ENCODE measurements around the gene EPHA2. TPM values are rescaled to one million over a fixed set of nuclear protein-coding genes. Genes with fewer than 3 reads are reported as not detected.
"Not testable (repeated sequence)": the region's sequence is repeated elsewhere in the genome, so short reads cannot be mapped to it uniquely, and the experiment has no call there.

The EPHA2 gene
- total RNA-seq, 2 experiments from 2014 or later = 0.19 to 0.21 TPM

DNA sequence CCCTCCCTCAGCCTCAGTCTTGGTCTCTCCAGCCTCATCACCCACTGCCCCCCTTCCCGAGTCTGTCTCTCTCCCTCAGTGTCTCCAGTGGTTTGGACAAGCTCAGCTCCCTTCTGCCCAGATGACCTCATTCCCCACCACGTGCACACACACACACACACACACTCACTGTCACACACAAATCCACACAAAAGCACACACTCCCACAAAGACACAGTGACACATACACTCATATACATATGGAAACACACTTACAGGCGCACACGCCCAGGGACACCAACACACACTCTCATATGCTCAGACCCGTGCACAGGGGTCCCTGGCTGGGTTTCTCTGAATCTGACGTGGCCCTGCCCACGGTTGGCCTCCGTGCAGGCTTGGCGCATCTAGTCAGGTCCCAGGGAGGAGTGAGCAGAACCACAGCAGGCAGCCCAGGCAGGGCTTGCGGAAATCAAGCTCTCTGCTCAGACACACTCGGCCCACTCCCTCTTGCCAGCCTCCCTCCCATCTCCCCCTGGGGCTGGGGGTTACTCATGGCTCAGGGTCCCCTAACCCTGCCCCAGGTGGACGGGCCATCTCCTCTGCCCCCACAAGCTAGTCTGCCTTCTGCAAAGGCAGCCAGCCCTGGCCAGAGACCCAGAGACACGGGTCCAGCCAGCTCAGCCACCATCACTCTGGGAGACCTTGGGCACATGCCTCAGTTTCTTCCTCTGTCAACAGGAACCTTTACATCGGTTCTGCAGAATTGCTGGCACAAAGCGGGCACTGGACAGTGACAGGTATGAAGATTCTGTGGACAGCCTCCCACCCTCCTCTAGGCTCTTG, 43.9 kb downstream of the EPHA2 start:
- ATAC-seq (no peak), DNase-seq (no peak)
- Mint-ChIP-seq H3K27me3 (peaks cover 2% of the 10 kb centered on the region), H3K9me3 (ENCODE audit: low read depth) (peaks cover 3% of the 10 kb centered on the region), H3K4me3 (no peak overlapping the region), H3K36me3 (ENCODE audit: low read depth) (no peaks in the 10 kb centered on the region), H3K4me1 (no peaks in the 10 kb centered on the region), H3K27ac (no peak overlapping the region)
- CTCF ChIA-PET = no interaction called here
- POLR2A ChIA-PET = no interaction called here
- intact Hi-C loops (cut with DNase I, micrococcal nuclease) = no loop called here

DNA sequence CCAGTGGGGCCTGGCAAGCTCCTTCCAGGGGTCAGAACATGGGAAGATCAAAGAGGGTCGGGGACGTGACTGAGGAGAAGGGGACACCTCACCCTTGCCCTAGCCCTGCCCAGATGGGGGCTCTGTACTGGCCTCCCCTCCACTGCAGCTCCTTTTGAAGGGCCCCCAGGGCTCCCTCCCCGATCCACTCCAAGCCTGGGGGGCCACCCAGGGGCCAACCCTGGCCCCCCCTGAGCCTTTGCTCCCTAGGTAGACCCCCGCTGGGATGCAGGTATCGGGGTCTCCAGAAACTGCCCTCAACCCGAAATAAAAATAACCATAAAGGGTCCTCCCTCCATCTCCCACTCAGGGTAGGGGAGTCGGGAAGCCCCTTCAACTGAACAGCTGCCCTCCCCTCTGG, 45.0 kb downstream of the EPHA2 start:
- Mint-ChIP-seq H3K9me3 (ENCODE audit: low read depth) (peaks cover 3% of the 10 kb centered on the region), H3K27ac (no peak overlapping the region), H3K4me3 (no peak overlapping the region), H3K36me3 (ENCODE audit: low read depth) (no peaks in the 10 kb centered on the region), H3K4me1 (no peaks in the 10 kb centered on the region), H3K27me3 (peaks cover 2% of the 10 kb centered on the region)
- intact Hi-C loops (cut with DNase I, micrococcal nuclease) = no loop called here
- POLR2A ChIA-PET = no interaction called here
- CTCF ChIA-PET = interaction anchor here (0.9 kb wide), 1 partner anchor 40 kb away, joined by 3 read pairs; no protein-coding TSS in a partner anchor
- ATAC-seq (no peak), DNase-seq (no peak)

DNA sequence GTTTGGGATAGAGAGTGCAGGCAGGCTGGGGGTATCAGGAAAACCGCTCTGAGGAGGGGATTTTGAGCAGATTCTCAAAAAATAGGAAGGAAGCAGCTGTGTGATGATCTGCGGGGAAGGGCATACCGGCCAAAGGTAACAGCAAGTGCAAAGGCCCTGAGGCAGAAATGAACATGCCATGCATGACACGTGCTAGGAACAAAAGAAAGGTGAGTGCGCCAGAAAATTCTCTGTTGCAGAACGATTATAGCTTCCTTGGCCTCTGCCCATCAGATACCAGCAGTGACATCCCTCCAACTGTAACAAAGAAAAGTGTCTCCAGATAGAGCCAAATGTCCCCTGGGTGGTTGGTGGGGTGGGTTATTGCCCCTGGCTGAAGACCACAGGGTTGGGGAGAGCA, 45.4 kb downstream of the EPHA2 start:
- Mint-ChIP-seq H3K27me3 (peaks cover 2% of the 10 kb centered on the region), H3K36me3 (ENCODE audit: low read depth) (no peaks in the 10 kb centered on the region), H3K27ac (no peak overlapping the region), H3K4me1 (no peaks in the 10 kb centered on the region), H3K4me3 (no peak overlapping the region), H3K9me3 (ENCODE audit: low read depth) (peaks cover 3% of the 10 kb centered on the region)
- ChIA-PET POLR2A (no interaction called here), CTCF (interaction anchor here (0.9 kb wide), 1 partner anchor 39 kb away, joined by 3 read pairs; no protein-coding TSS in a partner anchor)
- ATAC-seq (no peak), DNase-seq (no peak)
- intact Hi-C loops (cut with DNase I, micrococcal nuclease) = no loop called here

DNA sequence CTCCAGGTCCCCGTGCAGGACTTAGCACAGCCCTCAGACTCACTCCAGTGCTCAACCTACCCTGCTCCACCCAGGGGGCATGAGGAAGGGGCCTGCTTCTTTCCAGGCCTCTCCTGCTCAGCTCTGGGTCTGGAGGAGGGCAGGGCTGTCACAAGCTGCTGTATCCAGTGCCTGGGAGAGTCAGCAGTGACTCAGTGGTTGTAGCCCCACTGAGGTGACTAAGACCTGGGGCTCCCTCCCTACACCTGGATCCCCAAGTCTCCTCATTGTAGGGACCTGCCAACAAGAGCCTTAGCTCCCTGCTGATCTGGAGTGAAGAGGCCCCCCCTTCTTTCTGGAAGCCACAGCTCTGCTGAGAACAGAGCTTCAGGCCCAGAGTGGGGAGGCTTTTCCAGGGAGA, 46.3 kb downstream of the EPHA2 start:
- Mint-ChIP-seq H3K36me3 (ENCODE audit: low read depth) (no peaks in the 10 kb centered on the region), H3K4me1 (no peaks in the 10 kb centered on the region), H3K27ac (no peak overlapping the region), H3K4me3 (no peak overlapping the region), H3K9me3 (ENCODE audit: low read depth) (peaks cover 3% of the 10 kb centered on the region), H3K27me3 (peaks cover 2% of the 10 kb centered on the region)
- POLR2A ChIA-PET = no interaction called here
- ATAC-seq (no peak), DNase-seq (no peak)
- CTCF ChIA-PET = interaction anchor here (0.8 kb wide), 1 partner anchor 226 kb away, joined by 5 read pairs; no protein-coding TSS in a partner anchor
- intact Hi-C loops (cut with DNase I, micrococcal nuclease) = no loop called here

DNA sequence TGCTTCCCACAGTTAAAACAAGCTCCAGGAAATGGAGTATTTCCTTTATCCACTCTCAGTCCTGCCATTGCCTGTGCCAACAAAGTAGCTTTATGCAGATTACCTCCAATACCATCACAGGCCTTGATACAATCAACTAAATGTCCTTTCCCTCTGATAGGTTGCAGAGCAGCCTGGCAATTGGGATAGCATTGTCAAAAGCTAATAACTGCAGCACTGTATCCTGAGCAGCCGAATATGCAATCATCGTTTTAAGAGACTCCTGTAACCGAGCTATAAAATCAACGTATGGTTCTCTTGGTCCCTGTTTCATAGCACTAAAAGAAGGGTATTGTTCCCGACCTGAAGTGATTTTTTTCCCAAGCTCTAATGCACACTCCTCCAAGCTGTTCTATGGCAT, 48.8 kb downstream of the EPHA2 start:
- DNase-seq = not testable (repeated sequence)
- CTCF ChIA-PET = interaction anchor here (1.5 kb wide), 1 partner anchor 28 kb away, joined by 4 read pairs; no protein-coding TSS in a partner anchor

DNA sequence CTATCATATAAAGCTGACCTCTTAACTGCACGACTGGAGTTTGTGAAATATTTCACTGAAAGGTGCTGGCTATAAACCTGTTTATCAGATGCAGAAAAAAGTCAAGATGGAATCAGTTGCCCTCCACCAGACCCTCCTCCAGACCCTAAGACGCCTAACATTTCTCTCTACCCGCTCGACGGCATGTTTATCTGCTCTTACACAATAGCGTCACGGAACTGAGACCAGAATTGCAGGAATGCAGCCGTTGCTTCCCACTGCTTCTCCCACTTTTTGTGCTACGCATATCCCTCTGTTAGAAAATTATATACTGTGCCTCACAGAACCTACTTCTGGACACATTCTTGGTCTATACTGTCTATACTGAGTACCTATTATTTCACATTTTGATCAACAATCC, 54.2 kb downstream of the EPHA2 start:
- Mint-ChIP-seq H3K36me3 (ENCODE audit: low read depth) (no peaks in the 10 kb centered on the region), H3K4me1 (no peaks in the 10 kb centered on the region), H3K27ac (no peak overlapping the region), H3K27me3 (peaks cover 3% of the 10 kb centered on the region), H3K4me3 (no peak overlapping the region), H3K9me3 (ENCODE audit: low read depth) (no peaks in the 10 kb centered on the region)
- ATAC-seq (no peak), DNase-seq (no peak)
- intact Hi-C loops (cut with DNase I, micrococcal nuclease) = no loop called here
- CTCF ChIA-PET = no interaction called here
- POLR2A ChIA-PET = no interaction called here

More for the DNA sequence above, 48.8 kb downstream of the EPHA2 start:
- intact Hi-C loops (cut with DNase I, micrococcal nuclease); H3K4me3 Mint-ChIP-seq; H3K27me3 Mint-ChIP-seq; POLR2A ChIA-PET; H3K27ac Mint-ChIP-seq; H3K4me1 Mint-ChIP-seq; H3K9me3 Mint-ChIP-seq (ENCODE audit: low read depth); H3K36me3 Mint-ChIP-seq (ENCODE audit: low read depth); ATAC-seq: not testable (repeated sequence)

DNA sequence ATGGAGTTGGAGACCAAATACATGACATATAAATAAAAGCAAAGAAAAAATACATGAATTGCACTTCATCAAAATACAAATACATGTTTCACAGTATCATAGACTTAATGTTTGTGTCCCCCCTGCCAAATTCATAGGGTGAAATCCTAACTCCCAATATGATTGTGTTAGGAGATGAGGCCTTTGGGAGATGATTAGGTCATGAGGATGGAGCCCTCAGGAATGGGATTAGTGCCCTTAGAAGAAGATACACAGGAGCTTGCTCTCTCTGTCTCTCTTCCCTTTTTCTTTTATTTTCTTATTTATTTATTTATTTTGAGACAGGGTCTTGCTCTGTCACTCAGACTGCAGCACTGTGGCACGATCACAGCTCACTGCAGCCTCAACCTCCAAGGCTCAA, 56.5 kb downstream of the EPHA2 start:
- intact Hi-C loops (cut with DNase I, micrococcal nuclease) = no loop called here
- CTCF ChIA-PET = interaction anchor here (0.6 to 1.6 kb wide), 3 partner anchors 17 to 298 kb away, joined by 3 to 5 read pairs (median 3); partner anchors contain the start of gene FAM131C
- H3K36me3 Mint-ChIP-seq (ENCODE audit: low read depth) = no peaks in the 10 kb centered on the region

DNA sequence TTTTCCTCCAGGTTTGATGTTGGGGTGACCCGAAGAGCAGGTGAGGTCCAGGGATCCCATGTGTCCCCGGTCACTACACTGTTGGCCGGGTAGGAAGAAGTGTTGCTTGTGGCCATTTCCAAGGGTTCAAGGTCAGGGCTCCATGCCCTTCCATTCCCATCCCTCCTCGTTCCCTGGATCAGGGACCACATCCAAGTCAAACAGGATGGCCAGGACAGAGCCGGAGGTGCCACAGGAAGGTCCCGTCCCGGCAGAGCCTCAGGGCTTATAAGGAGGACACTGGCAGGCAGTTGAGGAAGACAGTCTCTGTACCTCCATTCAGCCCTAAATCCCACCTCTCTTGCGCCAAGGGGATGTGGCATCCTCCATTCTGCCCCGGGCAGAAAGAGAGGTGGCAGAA, 60.4 kb downstream of the EPHA2 start:
- H3K27me3 Mint-ChIP-seq = peaks cover 5% of the 10 kb centered on the region
- CTCF ChIA-PET = no interaction called here
- no peaks in the 10 kb centered on the region for H3K36me3 Mint-ChIP-seq (ENCODE audit: low read depth)
- DNase-seq (no peak), ATAC-seq (no peak)
- intact Hi-C loops (cut with DNase I, micrococcal nuclease) = no loop called here
- H3K4me1 Mint-ChIP-seq = no peaks in the 10 kb centered on the region
- H3K4me3 Mint-ChIP-seq = no peak overlapping the region
- H3K9me3 Mint-ChIP-seq (ENCODE audit: low read depth) = no peaks in the 10 kb centered on the region
- POLR2A ChIA-PET = no interaction called here
- H3K27ac Mint-ChIP-seq = no peak overlapping the region

More for the DNA sequence above, 56.5 kb downstream of the EPHA2 start:
- POLR2A ChIA-PET = no interaction called here
- ATAC-seq = no peak
- Mint-ChIP-seq H3K9me3 (ENCODE audit: low read depth) (no peaks in the 10 kb centered on the region), H3K27ac (no peak overlapping the region), H3K27me3 (peaks cover 8% of the 10 kb centered on the region), H3K4me1 (no peaks in the 10 kb centered on the region), H3K4me3 (no peak overlapping the region)
- DNase-seq = no peak

DNA sequence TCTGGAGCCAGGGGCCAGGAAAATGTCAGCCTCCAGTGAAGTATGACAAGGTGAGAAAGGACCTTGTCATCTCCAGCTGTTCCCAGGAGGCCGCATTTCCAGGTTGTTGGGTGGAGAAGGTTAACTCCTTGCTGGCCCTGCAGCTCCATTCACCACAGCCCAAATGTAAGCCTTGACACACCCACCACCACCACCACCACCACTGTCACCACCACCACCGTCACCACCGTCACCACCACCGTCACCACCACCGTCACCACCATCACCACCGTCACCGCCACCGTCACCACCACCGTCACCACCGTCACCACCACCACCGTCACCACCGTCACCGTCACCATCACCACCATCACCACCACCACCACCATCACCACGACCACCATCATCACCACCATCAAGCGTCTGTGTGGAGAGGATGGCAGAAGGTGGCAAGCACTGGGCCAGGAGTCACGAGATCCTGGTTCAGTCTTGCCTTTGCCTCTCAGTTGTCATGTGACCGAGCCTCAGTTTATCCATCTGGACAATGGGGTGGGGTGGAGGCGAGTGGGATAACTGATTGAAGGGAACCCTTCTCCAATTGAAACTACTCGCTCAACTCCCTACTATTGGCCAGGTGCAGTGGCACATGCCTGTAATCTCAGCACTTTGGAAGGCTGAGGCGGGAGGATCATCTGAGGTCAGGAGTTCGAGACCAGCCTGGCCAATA, 61.3 kb downstream of the EPHA2 start:
- Mint-ChIP-seq H3K36me3 (ENCODE audit: low read depth) (no peaks in the 10 kb centered on the region), H3K9me3 (ENCODE audit: low read depth) (no peaks in the 10 kb centered on the region), H3K4me1 (no peaks in the 10 kb centered on the region), H3K27ac (no peak overlapping the region), H3K4me3 (no peak overlapping the region), H3K27me3 (peaks cover 5% of the 10 kb centered on the region)
- ChIA-PET CTCF (interaction anchor here (0.8 to 1.6 kb wide), 2 partner anchors 16 to 94 kb away, joined by 3 to 4 read pairs; no protein-coding TSS in a partner anchor), POLR2A (no interaction called here)
- ATAC-seq = no peak
- intact Hi-C loops (cut with DNase I, micrococcal nuclease) = no loop called here
- no peak for DNase-seq

DNA sequence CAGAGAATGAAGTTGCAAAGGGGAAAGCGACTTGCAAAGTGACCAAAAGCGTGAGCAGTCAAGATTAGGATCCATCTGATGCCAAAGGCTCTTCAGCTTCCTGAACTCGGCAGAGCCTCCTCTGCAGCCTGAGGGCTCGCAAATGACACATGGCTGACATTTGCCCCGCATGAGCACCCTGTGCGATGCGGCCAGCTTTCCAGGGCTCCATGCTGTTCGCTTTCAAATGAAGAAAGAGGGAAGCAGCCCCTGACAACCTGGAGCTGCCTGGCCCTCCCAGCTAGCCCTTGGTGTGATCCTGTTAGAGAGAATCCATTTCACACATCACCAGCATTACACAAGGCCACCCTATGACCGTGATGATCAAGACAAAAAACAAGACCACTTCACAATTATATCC, 62.3 kb downstream of the EPHA2 start:
- DNase-seq (no peak), ATAC-seq (no peak)
- Mint-ChIP-seq H3K27ac (no peak overlapping the region), H3K4me3 (no peak overlapping the region), H3K27me3 (peaks cover 5% of the 10 kb centered on the region), H3K36me3 (ENCODE audit: low read depth) (no peaks in the 10 kb centered on the region), H3K9me3 (ENCODE audit: low read depth) (no peaks in the 10 kb centered on the region), H3K4me1 (no peaks in the 10 kb centered on the region)
- POLR2A ChIA-PET = no interaction called here
- CTCF ChIA-PET = interaction anchor here (0.6 to 1.6 kb wide), 3 partner anchors 15 to 312 kb away, joined by 3 to 5 read pairs (median 4); no protein-coding TSS in a partner anchor
- intact Hi-C loops (cut with DNase I, micrococcal nuclease) = no loop called here

DNA sequence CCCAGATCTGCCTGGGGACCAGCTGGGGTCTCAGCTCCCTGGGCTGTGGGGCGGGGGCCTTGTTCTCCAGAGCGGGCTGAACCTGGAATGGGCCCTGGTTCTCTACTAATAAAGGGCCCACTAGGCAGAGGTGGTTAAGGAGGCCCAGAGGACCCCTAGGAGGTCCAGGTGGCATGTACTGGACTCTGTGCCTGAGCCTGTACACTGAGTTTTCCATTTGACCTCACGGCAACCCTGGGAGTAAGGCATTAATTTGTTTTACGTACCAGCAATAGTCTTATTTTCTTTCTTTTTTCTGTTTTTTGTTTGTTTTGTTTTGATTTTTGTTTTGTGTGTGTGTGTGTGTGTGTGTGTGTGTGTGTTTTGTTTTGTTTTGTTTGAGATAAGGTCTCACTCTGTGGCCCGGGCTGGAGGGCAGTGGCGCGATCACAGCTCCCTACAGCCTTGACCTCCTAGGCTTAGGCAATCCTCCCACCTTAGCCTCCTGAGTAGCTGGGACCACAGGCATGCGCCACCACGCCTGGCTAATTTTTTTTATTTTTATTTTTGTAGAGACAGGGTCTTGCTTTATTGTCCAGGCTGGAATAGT, 62.9 kb downstream of the EPHA2 start:
- intact Hi-C loops (cut with DNase I, micrococcal nuclease) = no loop called here
- peaks cover 5% of the 10 kb centered on the region for H3K27me3 Mint-ChIP-seq
- no peaks in the 10 kb centered on the region for H3K36me3 Mint-ChIP-seq (ENCODE audit: low read depth)
- ChIA-PET CTCF (interaction anchor here (1.1 to 2.2 kb wide), 3 partner anchors 10 to 96 kb away, joined by 4 to 8 read pairs (median 7); no protein-coding TSS in a partner anchor), POLR2A (no interaction called here)
- H3K4me3 Mint-ChIP-seq = no peak overlapping the region
- no peaks in the 10 kb centered on the region for H3K4me1 Mint-ChIP-seq
- ATAC-seq (no peak), DNase-seq (no peak)
- no peaks in the 10 kb centered on the region for H3K9me3 Mint-ChIP-seq (ENCODE audit: low read depth)
- H3K27ac Mint-ChIP-seq = no peak overlapping the region

All from activated CD4-positive, alpha-beta T cell treated with anti-CD3 and anti-CD28 coated beads for 36 hours (primary cell).